GM18526 (cell line): Measurements from ENCODE around the gene CRISPLD2.

Experiments used
- POLR2A ChIP-seq: IDR thresholded peaks from 3 replicates; pipeline ENCODE4 v1.6.1; 2011; ENCODE audit not compliant: insufficient read length; ENCODE audit errors: extremely low read depth

CRISPLD2 gene

GRCh38 chr16:84813141-84813934, 6.4 kb upstream of the CRISPLD2 start:
- TF ChIP-seq POLR2A = no peak

- TF ChIP-seq POLR2A = no peak
These were observed 4.3 kb upstream of the CRISPLD2 start for GRCh38 chr16:84815462-84815861.

GRCh38 chr16:84816023-84816422, 3.8 kb upstream of the CRISPLD2 start:
- TF ChIP-seq POLR2A = no peak

- TF ChIP-seq POLR2A = no peak
These were observed 3.3 kb upstream of the CRISPLD2 start for GRCh38 chr16:84816485-84816884.

GRCh38 chr16:84817206-84817605, 2.6 kb upstream of the CRISPLD2 start:
- no peak for TF ChIP-seq POLR2A

- no peak for TF ChIP-seq POLR2A
These were observed 2.2 kb upstream of the CRISPLD2 start for GRCh38 chr16:84817613-84818012.

- TF ChIP-seq POLR2A = no peak
These were observed 1.7 kb upstream of the CRISPLD2 start for GRCh38 chr16:84818133-84818532.

- TF ChIP-seq POLR2A = no peak
These were observed 669 bp upstream of the CRISPLD2 start for GRCh38 chr16:84818989-84819643.

GRCh38 chr16:84820305-84820684, 510 bp downstream of the CRISPLD2 start:
- no peak for TF ChIP-seq POLR2A

GRCh38 chr16:84820771-84821170, 986 bp downstream of the CRISPLD2 start:
- no peak for TF ChIP-seq POLR2A

- no peak for TF ChIP-seq POLR2A
These were observed 1.4 kb downstream of the CRISPLD2 start for GRCh38 chr16:84821179-84821578.

- TF ChIP-seq POLR2A = no peak
These were observed 2.2 kb downstream of the CRISPLD2 start for GRCh38 chr16:84821728-84822689.

GRCh38 chr16:84822990-84823389, 3.2 kb downstream of the CRISPLD2 start:
- no peak for TF ChIP-seq POLR2A

GRCh38 chr16:84823484-84823883, 3.7 kb downstream of the CRISPLD2 start:
- TF ChIP-seq POLR2A = no peak

GRCh38 chr16:84823926-84824325, 4.1 kb downstream of the CRISPLD2 start:
- no peak for TF ChIP-seq POLR2A
